IPS-NIHi11 (cell line): ENCODE data around the gene NARS2.
A peak's percentile ranks its signal among the peaks of the same experiment; 100 is the strongest.
"Not testable (repeated sequence)": the region's sequence is repeated elsewhere in the genome, so short reads cannot be mapped to it uniquely, and the experiment has no call there.

Experiments
- DNase-seq: peaks from one replicate; pipeline ENCODE4 v3.0.0; 2012; ENCODE audit warnings: mixed read lengths, low spot score

The NARS2 gene

GRCh38 chr11:78574386-78575381 lies at the start of gene NARS2:
NARS2 (minus strand) TSS chr11:78574864; CDS start chr11:78574488, 376 bp downstream.
- peak; percentile 98 for DNase-seq

DNA sequence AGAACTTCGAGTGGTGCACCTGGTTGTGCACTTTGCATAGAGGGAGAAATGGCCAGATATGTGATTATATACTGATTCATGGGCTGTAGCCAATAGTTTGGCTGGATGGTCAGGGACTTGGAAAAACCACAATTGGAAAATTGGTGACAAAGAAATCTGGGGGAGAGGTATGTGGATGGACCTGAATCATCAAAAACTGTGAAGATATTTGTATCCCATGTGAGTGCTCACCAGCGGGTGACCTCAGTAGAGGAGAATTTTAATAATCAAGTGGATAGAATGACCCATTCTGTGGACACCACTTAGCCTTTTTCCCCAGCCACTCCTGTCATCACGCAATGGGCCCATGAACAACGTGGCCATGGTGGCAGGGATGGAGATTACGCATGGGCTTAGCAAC lies 48.0 kb upstream of the NARS2 start:
- DNase-seq, result no peak

DNA sequence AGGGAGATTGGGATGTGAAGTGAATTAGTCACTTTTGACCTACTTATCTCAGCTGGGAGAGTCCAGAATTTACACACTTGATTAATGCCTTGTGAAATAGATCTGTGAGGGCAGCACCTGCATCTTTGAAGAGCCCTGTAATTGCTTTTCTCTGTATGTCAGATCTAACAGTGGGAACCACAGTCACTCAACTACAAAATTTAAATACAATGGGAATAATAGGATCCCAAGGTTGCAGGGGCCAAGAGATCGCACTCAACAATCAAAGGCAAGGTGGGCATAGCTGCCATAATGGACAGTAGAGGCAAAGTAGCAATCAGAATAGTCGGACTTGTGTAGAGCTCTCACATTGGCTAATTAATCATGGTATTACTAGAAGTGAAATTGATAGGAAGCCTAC lies 45.5 kb upstream of the NARS2 start:
- DNase-seq, result no peak

DNA sequence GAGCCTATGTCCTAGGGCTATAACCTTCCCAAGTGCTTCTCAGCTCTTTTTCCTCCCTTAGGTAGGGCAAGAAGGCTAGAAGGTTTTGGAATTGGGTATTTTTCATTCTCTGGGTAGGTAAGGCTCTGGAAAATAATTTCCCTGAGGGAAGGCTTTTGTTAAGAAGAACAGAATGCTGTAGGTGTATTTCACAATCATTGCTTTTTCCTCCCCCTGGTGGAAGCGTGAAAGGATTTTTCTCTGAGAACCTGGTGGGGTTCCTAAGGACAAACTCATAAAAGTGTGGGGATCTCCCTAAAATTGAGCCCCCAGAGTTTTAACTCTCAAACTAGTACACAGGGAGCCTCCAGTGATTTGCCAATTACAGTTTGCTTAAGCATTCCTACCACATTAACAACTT lies 41.1 kb upstream of the NARS2 start:
- DNase-seq, result no peak

GRCh38 chr11:78613378-78613813 lies 38.7 kb upstream of the NARS2 start:
- no peak for DNase-seq

DNA sequence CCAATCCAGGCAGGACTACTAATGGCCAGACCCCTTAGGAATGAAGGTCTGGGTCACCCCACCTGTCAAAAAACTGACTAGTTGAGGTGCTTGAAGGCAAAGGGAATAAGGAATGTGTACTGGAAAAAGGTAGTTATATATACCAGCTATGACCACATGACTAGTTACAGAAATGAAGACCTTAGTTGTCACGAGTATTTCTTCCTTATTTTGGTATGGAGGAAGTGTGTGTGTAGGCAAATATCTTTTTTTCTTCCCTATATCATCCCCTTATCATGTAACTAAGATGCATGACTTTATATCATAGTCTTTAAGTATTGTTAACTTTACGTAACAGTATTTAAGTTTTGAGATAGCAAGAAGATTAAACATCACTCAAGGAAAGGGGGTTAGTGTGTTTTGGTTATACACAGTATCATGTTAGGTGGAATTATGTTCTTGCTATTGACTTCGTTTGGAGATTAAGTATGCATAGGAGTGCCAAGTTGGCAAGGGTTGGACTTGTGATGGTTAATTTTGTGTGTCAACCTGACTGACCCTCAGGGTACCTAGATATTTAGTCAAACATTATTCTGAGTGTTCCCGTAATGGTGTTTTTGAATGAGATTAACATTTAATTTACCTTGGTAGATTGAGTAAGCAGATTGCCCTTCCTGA lies 38.2 kb upstream of the NARS2 start:
- no peak for DNase-seq

GRCh38 chr11:78609321-78609720 lies 34.7 kb upstream of the NARS2 start:
- not testable (repeated sequence) for DNase-seq

- no peak for DNase-seq
These were observed 33.0 kb upstream of the NARS2 start for GRCh38 chr11:78607696-78608095.

DNA sequence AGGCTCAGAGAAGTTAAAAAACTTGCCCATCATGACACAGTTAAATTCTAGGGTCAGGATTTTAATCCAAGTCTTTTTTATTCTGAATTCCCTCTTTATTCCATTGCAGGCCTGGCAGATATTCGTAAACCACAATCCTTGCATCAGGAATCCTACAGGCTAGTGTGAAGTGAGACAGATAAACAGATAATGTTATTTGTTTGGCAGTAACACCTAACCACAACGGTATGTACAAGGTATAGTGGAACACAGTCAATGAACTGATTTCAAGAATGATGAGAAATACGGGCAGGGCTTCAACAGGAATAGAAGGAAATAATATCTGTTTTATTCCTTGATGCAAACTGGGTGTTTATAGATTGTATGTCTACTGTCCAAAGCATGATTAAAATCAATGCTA lies 32.0 kb upstream of the NARS2 start:
- DNase-seq, result no peak

DNA sequence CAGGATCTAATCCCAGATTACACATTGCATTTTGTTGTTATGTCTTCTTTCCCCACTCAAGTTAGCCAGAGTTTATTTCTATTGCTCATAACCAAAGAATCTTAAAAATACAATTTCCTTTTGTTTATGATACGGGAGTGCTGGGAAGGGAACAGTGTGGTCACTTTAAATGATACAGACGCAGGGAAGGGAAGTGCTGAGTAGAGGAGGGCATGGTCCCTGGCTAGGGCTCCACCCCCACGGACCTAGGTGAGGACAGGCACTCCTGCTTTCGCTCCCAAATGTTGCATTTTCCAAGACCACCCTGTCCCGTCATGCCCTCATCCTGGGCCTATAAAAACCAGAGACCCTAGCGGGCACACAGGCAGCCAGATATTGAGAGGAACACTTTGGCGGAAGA lies 30.6 kb upstream of the NARS2 start:
- no peak for DNase-seq

GRCh38 chr11:78603792-78604191 lies 29.1 kb upstream of the NARS2 start:
- no peak for DNase-seq

DNA sequence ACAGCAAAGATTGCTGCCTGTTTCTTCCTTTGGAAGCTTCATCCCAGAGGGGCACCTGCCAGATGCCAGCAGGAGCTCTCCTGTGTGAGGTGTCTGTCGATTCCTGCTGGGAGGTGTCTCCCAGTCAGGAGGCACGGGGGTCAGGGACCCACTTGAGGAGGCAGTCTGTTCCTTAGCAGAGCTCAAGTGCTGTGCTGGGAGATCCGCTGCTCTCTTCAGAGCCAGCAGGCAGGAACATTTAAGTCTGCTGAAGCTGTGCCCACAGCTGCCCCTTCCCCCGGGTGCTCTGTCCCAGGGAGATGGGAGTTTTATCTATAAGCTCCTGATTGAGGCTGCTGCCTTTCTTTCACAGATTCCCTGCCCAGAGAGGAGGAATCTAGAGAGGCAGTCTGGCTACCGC lies 28.1 kb upstream of the NARS2 start:
- DNase-seq, result not testable (repeated sequence)

DNA sequence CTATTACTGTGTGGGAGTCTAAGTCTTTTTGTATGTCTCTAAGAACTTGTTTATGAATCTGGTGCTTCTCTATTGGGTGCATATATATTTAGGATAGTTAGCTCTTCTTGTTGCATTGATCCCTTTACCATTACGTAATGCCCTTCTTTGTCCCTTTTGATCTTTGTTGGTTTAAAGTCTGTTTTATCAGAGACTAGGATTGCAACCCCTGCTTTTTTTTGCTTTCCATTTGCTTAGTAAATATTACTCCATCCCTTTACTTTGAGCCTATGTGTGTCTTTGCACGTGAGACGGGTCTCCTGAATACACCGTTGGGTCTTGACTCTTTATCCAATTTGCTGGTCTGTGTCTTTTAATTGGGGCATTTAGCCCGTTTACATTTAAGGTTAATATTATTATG lies 26.4 kb upstream of the NARS2 start:
- DNase-seq, result not testable (repeated sequence)

- DNase-seq, result not testable (repeated sequence)
These were observed 22.9 kb upstream of the NARS2 start for GRCh38 chr11:78597579-78597978.

DNA sequence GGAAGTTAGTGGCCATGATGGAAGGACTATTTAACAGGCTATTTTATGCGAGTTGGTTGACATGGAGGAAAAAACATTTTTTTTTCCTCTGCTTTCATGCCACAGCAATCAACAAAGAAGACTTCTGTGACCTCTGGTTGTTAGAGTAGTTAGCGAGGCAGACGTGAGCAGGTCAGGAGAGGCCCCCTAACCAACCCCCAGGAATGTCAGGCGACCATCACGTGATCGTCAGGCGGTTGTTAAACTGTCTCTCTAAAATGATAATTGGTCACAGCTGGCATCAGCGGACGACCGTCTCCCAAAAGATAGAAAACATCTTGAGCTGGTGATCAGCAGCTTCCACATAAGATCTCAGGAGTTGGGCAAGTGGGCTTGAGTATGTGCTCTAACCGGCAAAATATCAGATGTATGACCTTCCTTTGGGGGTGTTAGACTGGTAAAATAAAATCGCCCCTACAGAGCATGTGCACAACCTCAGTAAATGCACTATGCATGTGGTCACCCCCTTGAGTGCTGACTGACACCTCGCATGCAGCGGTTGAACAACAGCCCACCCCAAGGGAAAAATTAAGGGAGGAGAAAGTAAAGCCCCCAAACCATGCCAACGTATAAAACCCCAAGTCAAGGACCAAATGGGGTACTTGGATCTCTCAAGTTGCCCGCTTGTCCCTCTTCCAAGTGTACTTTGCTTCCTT lies 20.9 kb upstream of the NARS2 start:
- DNase-seq, result no peak

DNA sequence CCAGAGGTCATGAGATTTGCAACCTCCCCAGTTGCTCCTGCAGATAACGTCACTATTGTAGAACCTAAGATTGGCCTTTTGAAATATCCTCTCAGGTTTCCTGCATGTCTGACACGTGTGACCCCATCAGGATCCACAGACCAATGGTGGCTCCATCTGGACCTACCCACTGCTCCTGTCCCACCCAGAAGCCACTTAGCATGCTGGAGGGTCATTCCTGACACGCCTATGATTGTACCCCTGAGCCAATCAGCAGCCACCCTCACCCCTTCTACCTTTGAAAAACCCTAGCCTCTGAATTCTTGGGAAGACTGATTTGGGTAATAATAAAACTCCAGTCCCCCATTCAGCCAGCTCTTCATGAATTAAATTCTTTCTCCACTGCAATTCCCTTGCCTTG lies 20.1 kb upstream of the NARS2 start:
- DNase-seq, result peak; percentile 21

- DNase-seq, result no peak
These were observed 13.9 kb upstream of the NARS2 start for GRCh38 chr11:78588517-78588916.

- no peak for DNase-seq
These were observed 12.8 kb upstream of the NARS2 start for GRCh38 chr11:78587446-78587845.

DNA sequence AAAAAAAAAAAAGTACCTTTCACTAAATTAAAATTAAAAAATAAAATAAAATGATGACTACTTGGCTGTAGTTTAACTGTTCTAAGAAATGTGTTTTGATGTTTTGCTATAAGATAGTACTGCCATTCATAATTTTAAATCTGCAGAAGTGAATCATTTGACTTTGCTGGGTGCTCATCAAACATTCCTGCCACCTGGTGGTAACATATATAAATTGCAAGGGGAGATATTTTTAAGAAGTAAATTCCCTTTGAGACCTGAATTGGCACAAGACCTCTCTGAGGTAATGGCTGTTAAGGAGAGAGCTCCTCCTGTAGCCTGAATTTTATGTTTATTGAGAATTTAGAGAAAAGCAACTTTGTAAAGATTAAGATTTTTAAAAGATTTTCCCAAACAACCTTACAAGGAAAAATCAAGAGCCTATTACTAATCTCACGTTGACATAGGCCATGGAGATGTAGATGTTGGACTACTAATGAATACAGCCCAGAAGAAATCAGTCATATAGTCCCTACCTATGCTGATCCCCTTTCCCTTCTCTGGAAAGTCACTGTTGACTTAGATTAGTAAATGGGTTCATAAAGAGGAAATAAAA lies 11.9 kb upstream of the NARS2 start:
- peak; percentile 37 for DNase-seq

DNA sequence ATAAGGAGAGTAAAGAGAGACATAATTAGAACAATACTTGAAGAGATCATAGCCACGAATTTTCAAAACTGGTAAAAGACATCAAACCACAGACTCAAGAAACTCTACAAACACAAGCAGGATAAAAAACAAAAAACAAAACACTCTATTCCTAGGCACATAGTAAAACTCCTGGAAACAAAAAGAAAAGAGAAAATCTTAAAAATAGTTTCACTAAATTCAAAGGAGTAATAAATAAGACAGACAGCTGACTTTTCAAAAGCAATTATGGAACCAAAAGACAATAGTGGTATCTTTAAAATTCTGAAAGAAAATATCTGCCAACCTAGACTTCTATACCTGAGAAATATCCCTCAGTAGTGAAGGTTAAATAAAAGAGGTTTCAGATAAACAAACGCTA lies 9.2 kb upstream of the NARS2 start:
- no peak for DNase-seq

GRCh38 chr11:78577495-78577894 lies 2.8 kb upstream of the NARS2 start:
- DNase-seq, result no peak

DNA sequence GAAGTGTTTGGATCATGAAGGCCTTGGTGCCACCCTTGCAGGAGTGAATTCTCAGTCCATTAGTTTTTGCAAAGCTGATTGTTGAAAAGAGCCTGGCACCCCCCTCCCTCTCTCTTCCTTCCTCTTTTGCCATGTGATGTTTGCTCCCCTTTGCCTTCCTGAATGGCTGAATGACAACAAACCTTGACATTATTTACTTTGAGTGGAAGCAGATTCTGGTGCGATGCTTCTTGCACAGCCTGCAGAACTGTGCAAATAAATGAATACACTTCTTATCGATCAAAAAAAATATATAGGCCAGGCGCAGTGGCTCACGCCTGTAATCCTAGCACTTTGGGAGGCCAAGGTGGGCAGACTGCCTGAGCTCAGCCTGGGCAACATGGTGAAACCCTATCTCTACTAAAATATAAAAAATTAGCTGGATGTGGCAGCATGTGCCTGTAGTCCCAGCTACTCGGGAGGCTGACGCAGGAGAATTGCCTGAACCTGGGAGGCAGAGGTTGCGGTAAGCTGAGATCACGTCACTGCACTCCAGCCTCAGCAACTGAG lies 2.0 kb upstream of the NARS2 start:
- no peak for DNase-seq
